GM15510 (cell line): ENCODE results near the gene FZD2.

Source experiments
- POLR2A ChIP-seq: IDR thresholded peaks from 3 replicates; pipeline ENCODE4 v1.6.1; 2011; ENCODE audit warnings: borderline replicate concordance; ENCODE audit not compliant: insufficient read length; ENCODE audit errors: extremely low read depth

The FZD2 gene

DNA sequence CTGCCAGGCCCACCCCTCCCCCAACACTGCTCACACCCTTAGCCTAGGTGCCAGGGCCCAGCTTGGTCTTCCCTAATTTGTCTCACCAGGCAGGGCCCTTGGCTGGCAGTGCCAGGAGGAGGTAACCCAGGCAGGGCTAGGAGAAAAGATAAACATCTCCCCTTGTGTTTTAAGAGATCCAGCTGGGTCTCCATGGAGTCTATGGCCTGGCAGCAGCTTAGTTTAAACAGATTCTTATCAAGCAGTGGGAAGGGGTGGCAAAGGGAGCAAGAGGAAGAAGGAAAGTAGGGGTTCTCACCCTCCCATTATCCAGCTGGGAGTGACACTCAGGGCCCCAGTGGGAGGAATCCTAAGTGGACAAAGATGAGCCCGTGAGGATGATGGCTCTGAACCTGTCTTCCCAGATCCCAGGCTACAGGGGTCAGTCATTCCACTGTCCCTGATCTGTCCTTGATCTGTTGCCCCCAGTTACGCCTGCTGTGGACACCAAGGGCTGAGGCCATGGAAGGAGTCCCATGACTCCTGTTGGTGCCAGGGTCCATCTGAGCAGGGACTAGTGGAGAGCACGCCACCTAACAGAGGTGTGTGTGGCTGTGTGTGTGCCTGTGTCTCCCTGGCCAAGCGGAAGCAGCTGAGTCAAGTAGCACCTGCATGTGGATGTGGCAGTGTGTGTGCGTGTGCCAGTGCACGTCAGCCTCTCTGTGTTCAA lies 51.6 kb downstream of the FZD2 start:
- no peak for TF ChIP-seq POLR2A

DNA sequence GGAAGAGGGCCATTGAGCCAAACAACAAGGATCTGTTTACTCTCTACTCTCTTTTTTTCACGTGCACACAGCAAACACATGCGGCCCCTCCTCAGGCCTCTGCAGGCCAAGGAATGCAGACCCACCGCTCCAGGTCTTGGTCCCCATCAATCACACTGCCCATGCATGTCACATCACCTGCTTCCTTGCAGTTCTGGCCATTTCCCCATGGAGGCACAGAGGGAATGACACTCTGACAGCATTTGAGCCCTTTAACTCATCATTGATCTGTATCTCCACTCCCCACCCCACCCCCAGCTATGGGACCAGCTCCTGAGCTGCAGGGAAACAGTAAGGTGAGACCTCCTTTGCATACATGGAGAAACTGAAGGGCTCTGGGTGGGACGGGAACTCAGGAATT lies 53.0 kb downstream of the FZD2 start:
- TF ChIP-seq POLR2A, result no peak
